ENCODE results near the gene MEI4.

MEI4 gene

GRCh38 chr6:77906070-77906469 is 253.2 kb downstream of the MEI4 start:
- Histone ChIP-seq H3K9me3 (ENCODE audit: control insufficient read depth, low read length) (no peaks in the 10 kb centered on the region), H3K9ac (ENCODE audit: low read length) (no peak overlapping the region), H3K4me1 (ENCODE audit: control insufficient read depth, insufficient read depth, low read length) (no peaks in the 10 kb centered on the region), H3K27me3 (ENCODE audit: control insufficient read depth, insufficient read depth, low read length) (no peaks in the 10 kb centered on the region), H3K36me3 (ENCODE audit: control insufficient read depth, insufficient read depth, low read length) (no peaks in the 10 kb centered on the region), H3K4me3 (ENCODE audit: low read length) (no peak overlapping the region)

- H3K9ac ChIP-seq (ENCODE audit: low read length), result no peak overlapping the region
- H3K4me1 ChIP-seq (ENCODE audit: control insufficient read depth, insufficient read depth, low read length), result no peaks in the 10 kb centered on the region
- H3K36me3 ChIP-seq (ENCODE audit: control insufficient read depth, insufficient read depth, low read length), result no peaks in the 10 kb centered on the region
- H3K4me3 ChIP-seq (ENCODE audit: low read length), result no peak overlapping the region
- H3K27me3 ChIP-seq (ENCODE audit: control insufficient read depth, insufficient read depth, low read length), result no peaks in the 10 kb centered on the region
- no peaks in the 10 kb centered on the region for H3K9me3 ChIP-seq (ENCODE audit: control insufficient read depth, low read length)
Observed at GRCh38 chr6:77910826-77911225, 258.0 kb downstream of the MEI4 start.

- Histone ChIP-seq H3K4me1 (ENCODE audit: control insufficient read depth, insufficient read depth, low read length) (peaks cover 4% of the 10 kb centered on the region), H3K36me3 (ENCODE audit: control insufficient read depth, insufficient read depth, low read length) (no peaks in the 10 kb centered on the region), H3K9ac (ENCODE audit: low read length) (no peak overlapping the region), H3K9me3 (ENCODE audit: control insufficient read depth, low read length) (no peaks in the 10 kb centered on the region), H3K4me3 (ENCODE audit: low read length) (no peak overlapping the region), H3K27me3 (ENCODE audit: control insufficient read depth, insufficient read depth, low read length) (no peaks in the 10 kb centered on the region)
Observed at GRCh38 chr6:77926198-77926751, 273.4 kb downstream of the MEI4 start.

GRCh38 chr6:77930382-77930781 is 277.5 kb downstream of the MEI4 start:
- Histone ChIP-seq H3K27me3 (ENCODE audit: control insufficient read depth, insufficient read depth, low read length) (no peaks in the 10 kb centered on the region), H3K9ac (ENCODE audit: low read length) (no peak overlapping the region), H3K9me3 (ENCODE audit: control insufficient read depth, low read length) (no peaks in the 10 kb centered on the region), H3K4me1 (ENCODE audit: control insufficient read depth, insufficient read depth, low read length) (peaks cover 4% of the 10 kb centered on the region), H3K4me3 (ENCODE audit: low read length) (no peak overlapping the region), H3K36me3 (ENCODE audit: control insufficient read depth, insufficient read depth, low read length) (no peaks in the 10 kb centered on the region)

- no peak overlapping the region for H3K9ac ChIP-seq (ENCODE audit: low read length)
- no peak overlapping the region for H3K4me3 ChIP-seq (ENCODE audit: low read length)
- H3K9me3 ChIP-seq (ENCODE audit: control insufficient read depth, low read length), result no peaks in the 10 kb centered on the region
- H3K4me1 ChIP-seq (ENCODE audit: control insufficient read depth, insufficient read depth, low read length), result peaks cover 4% of the 10 kb centered on the region
- H3K27me3 ChIP-seq (ENCODE audit: control insufficient read depth, insufficient read depth, low read length), result no peaks in the 10 kb centered on the region
- H3K36me3 ChIP-seq (ENCODE audit: control insufficient read depth, insufficient read depth, low read length), result no peaks in the 10 kb centered on the region
Observed at GRCh38 chr6:77930952-77931351, 278.1 kb downstream of the MEI4 start.

- no peaks in the 10 kb centered on the region for H3K9me3 ChIP-seq (ENCODE audit: control insufficient read depth, low read length)
- H3K36me3 ChIP-seq (ENCODE audit: control insufficient read depth, insufficient read depth, low read length), result no peaks in the 10 kb centered on the region
- no peaks in the 10 kb centered on the region for H3K27me3 ChIP-seq (ENCODE audit: control insufficient read depth, insufficient read depth, low read length)
- no peaks in the 10 kb centered on the region for H3K4me1 ChIP-seq (ENCODE audit: control insufficient read depth, insufficient read depth, low read length)
- H3K9ac ChIP-seq (ENCODE audit: low read length), result no peak overlapping the region
- H3K4me3 ChIP-seq (ENCODE audit: low read length), result no peak overlapping the region
Observed at GRCh38 chr6:77962070-77962469, 309.2 kb downstream of the MEI4 start.

- Histone ChIP-seq H3K4me1 (ENCODE audit: control insufficient read depth, insufficient read depth, low read length) (no peaks in the 10 kb centered on the region), H3K36me3 (ENCODE audit: control insufficient read depth, insufficient read depth, low read length) (no peaks in the 10 kb centered on the region), H3K27me3 (ENCODE audit: control insufficient read depth, insufficient read depth, low read length) (no peaks in the 10 kb centered on the region), H3K9me3 (ENCODE audit: control insufficient read depth, low read length) (no peaks in the 10 kb centered on the region), H3K4me3 (ENCODE audit: low read length) (no peak overlapping the region), H3K9ac (ENCODE audit: low read length) (no peak overlapping the region)
Observed at GRCh38 chr6:77965449-77965848, 312.6 kb downstream of the MEI4 start.

- no peak overlapping the region for H3K9ac ChIP-seq (ENCODE audit: low read length)
- H3K27me3 ChIP-seq (ENCODE audit: control insufficient read depth, insufficient read depth, low read length), result no peaks in the 10 kb centered on the region
- no peaks in the 10 kb centered on the region for H3K36me3 ChIP-seq (ENCODE audit: control insufficient read depth, insufficient read depth, low read length)
- H3K9me3 ChIP-seq (ENCODE audit: control insufficient read depth, low read length), result no peaks in the 10 kb centered on the region
- no peak overlapping the region for H3K4me3 ChIP-seq (ENCODE audit: low read length)
- no peaks in the 10 kb centered on the region for H3K4me1 ChIP-seq (ENCODE audit: control insufficient read depth, insufficient read depth, low read length)
Observed at GRCh38 chr6:77972334-77972733, 319.5 kb downstream of the MEI4 start.

Data from mucosa of stomach (tissue), 1 donor.